Neural cell (in vitro differentiated cells): ENCODE results near the gene C20orf202. TPM values are rescaled to one million over a fixed set of nuclear protein-coding genes. Genes with fewer than 3 reads are reported as not detected.

Source experiments
- H2AFZ ChIP-seq: fragments of 200-600, 300-800 bp; sonication (generic), shearing (Covaris generic); 2 replicates; pipeline ENCODE4 v1.6.0; 2014; ENCODE audit warnings: low read depth, mild to moderate bottlenecking, antibody characterized with exemption, low read length, moderate library complexity
- H3F3A ChIP-seq: fragments of 200-600 bp; shearing (Covaris generic); 2 replicates; pipeline ENCODE4 v1.6.1; 2016; ENCODE audit warnings: mild to moderate bottlenecking, moderate library complexity, mixed read lengths, antibody characterized with exemption, low read length; ENCODE audit not compliant: insufficient read depth, poor library complexity, severe bottlenecking
- H3K27ac ChIP-seq: fragments of 200-600, 300-800 bp; sonication (generic), shearing (Covaris generic); 2 replicates; pipeline ENCODE4 v1.5.1; 2014; ENCODE audit warnings: mild to moderate bottlenecking, low read length, moderate library complexity
- H3K27me3 ChIP-seq: fragments of 300-800, 200-600 bp; sonication (generic), shearing (Covaris generic); 2 replicates; pipeline ENCODE4 v1.6.0; 2014; ENCODE audit warnings: mild to moderate bottlenecking, low read depth, low read length, moderate library complexity; ENCODE audit not compliant: insufficient read depth
- H3K36me3 ChIP-seq: fragments of 300-800, 200-600 bp; sonication (generic), shearing (Covaris generic); 2 replicates; pipeline ENCODE4 v1.5.1; 2014; ENCODE audit warnings: mild to moderate bottlenecking, antibody characterized with exemption, low read length, moderate library complexity; ENCODE audit not compliant: insufficient read depth
- H3K4me2 ChIP-seq: fragments of 300-800, 200-600 bp; sonication (generic), shearing (Covaris generic); 2 replicates; pipeline ENCODE4 v1.6.0; 2014; ENCODE audit warnings: mild to moderate bottlenecking, low read length
- H3K4me3 ChIP-seq: fragments of 300-800, 200-600 bp; sonication (generic), shearing (Covaris generic); 2 replicates; pipeline ENCODE4 v1.5.1; 2014; ENCODE audit warnings: mild to moderate bottlenecking, low read length, moderate library complexity
- H3K79me2 ChIP-seq: fragments of 200-600 bp; shearing (Covaris generic); replicated peaks from 2 replicates; pipeline ENCODE4 v1.6.0; 2014; ENCODE audit warnings: mild to moderate bottlenecking, low read length, moderate library complexity; ENCODE audit not compliant: insufficient read depth
- H3K9ac ChIP-seq: fragments of 300-800, 200-600 bp; sonication (generic), shearing (Covaris generic); 2 replicates; pipeline ENCODE4 v1.6.1; 2016; ENCODE audit warnings: mild to moderate bottlenecking, low read length, mixed read lengths
- H3K9me2 ChIP-seq: fragments of 200-600 bp; shearing (Covaris generic); 2 replicates; pipeline ENCODE4 v1.6.1; 2016; ENCODE audit warnings: mild to moderate bottlenecking, low read length, mixed read lengths; ENCODE audit not compliant: insufficient read depth
- H3K9me3 ChIP-seq: fragments of 200-600, 300-800 bp; sonication (generic), shearing (Covaris generic); 2 replicates; pipeline ENCODE4 v1.6.1; 2016; ENCODE audit warnings: mild to moderate bottlenecking, mixed run types, low read length, moderate library complexity, mixed read lengths
- H4K20me1 ChIP-seq: fragments of 200-600 bp; shearing (Covaris generic); 2 replicates; pipeline ENCODE4 v1.6.1; 2016; ENCODE audit warnings: mild to moderate bottlenecking, mixed run types; ENCODE audit not compliant: insufficient read depth
- CTCF ChIP-seq: fragments of 450-650 bp; IDR thresholded peaks from 2 replicates; pipeline ENCODE4 v1.5.1; 2014; ENCODE audit warnings: antibody characterized with exemption, mild to moderate bottlenecking, moderate library complexity; ENCODE audit not compliant: poor library complexity, severe bottlenecking
- EP300 ChIP-seq: fragments of 450-650 bp; conservative IDR thresholded peaks from 2 replicates; pipeline ENCODE4 v1.6.1; 2014; ENCODE audit warnings: antibody characterized with exemption, mild to moderate bottlenecking, moderate library complexity; ENCODE audit not compliant: poor library complexity, severe bottlenecking
- EZH2 ChIP-seq: fragments of 200-600, 300-800 bp; shearing (Covaris generic), sonication (generic); IDR thresholded peaks from 2 replicates; pipeline ENCODE4 v1.6.1; 2014; ENCODE audit warnings: antibody characterized with exemption, low read length, borderline replicate concordance, mild to moderate bottlenecking; ENCODE audit not compliant: insufficient read depth, poor library complexity, severe bottlenecking
- MXI1 ChIP-seq: fragments of 450-650 bp; conservative IDR thresholded peaks from 2 replicates; pipeline ENCODE4 v1.6.1; 2014; ENCODE audit warnings: antibody characterized with exemption, mild to moderate bottlenecking; ENCODE audit not compliant: poor library complexity, severe bottlenecking
- POLR2AphosphoS5 ChIP-seq: IDR thresholded peaks from 2 replicates; pipeline ENCODE4 v1.6.1; 2012
- RAD21 ChIP-seq: fragments of 450-650 bp; conservative IDR thresholded peaks from 2 replicates; pipeline ENCODE4 v1.6.1; 2014; ENCODE audit warnings: antibody characterized with exemption, mild to moderate bottlenecking, moderate library complexity
- REST ChIP-seq: IDR thresholded peaks from 2 replicates; pipeline ENCODE4 v1.6.1; 2012; ENCODE audit warnings: borderline replicate concordance
- SMC3 ChIP-seq: fragments of 450-650 bp; conservative IDR thresholded peaks from 2 replicates; pipeline ENCODE4 v1.6.1; 2014; ENCODE audit warnings: antibody characterized with exemption, mild to moderate bottlenecking, moderate library complexity; ENCODE audit not compliant: poor library complexity
- TAF1 ChIP-seq: IDR thresholded peaks from 2 replicates; pipeline ENCODE4 v1.6.1; 2012; ENCODE audit warnings: low read depth
- polyA plus RNA-seq: library from polyadenylated mRNA; depleted of rRNA; stranded (reverse); fragments of >200 nt; gene quantifications from 2 replicates; pipeline ENCODE4 v1.2.3, GENCODE V29; 2014

C20orf202 gene
- polyA plus RNA-seq, 1 donor from 2014 or later: 0.62 TPM

- H3K9ac ChIP-seq: no peak overlapping the region
- H3K9me3 ChIP-seq: no peaks in the 10 kb centered on the region
- TF ChIP-seq MXI1 (no peak), RAD21 (no peak), REST (no peak), TAF1 (no peak), SMC3 (no peak), EP300 (no peak), POLR2AphosphoS5 (no peak)
- H3K36me3 ChIP-seq: no peaks in the 10 kb centered on the region
- no peaks in the 10 kb centered on the region for H4K20me1 ChIP-seq
- H3K79me2 ChIP-seq: no peaks in the 10 kb centered on the region
- no peak overlapping the region for H3K27ac ChIP-seq
- no peaks in the 10 kb centered on the region for H3K9me2 ChIP-seq
- H3K27me3 ChIP-seq: no peaks in the 10 kb centered on the region
- H3F3A ChIP-seq: no peaks in the 10 kb centered on the region
- no peak overlapping the region for H2AFZ ChIP-seq
- H3K4me3 ChIP-seq: no peak overlapping the region
- H3K4me2 ChIP-seq: no peak overlapping the region
Observed at GRCh38 chr20:1212023-1212422, 8.8 kb downstream of the C20orf202 start.

- Histone ChIP-seq H3K9me3 (no peaks in the 10 kb centered on the region), H4K20me1 (no peaks in the 10 kb centered on the region), H3K4me2 (no peak overlapping the region), H3K27me3 (no peaks in the 10 kb centered on the region), H3K36me3 (no peaks in the 10 kb centered on the region), H3K9ac (no peak overlapping the region), H3K9me2 (no peaks in the 10 kb centered on the region), H2AFZ (no peak overlapping the region), H3K4me3 (no peak overlapping the region), H3K79me2 (no peaks in the 10 kb centered on the region), H3F3A (no peaks in the 10 kb centered on the region), H3K27ac (no peak overlapping the region)
- TF ChIP-seq MXI1 (no peak), RAD21 (peak; percentile 80), EZH2 (no peak), CTCF (peak; percentile 85), TAF1 (no peak), SMC3 (peak; percentile 76), REST (no peak)
Observed at GRCh38 chr20:1212607-1213396, 9.5 kb downstream of the C20orf202 start.
